Stimulated activated CD4-positive, alpha-beta T cell treated with anti-CD3 and anti-CD28 coated beads, TNF-alpha, amount 100 ng/mL, for 24 hours (primary cell): ENCODE results near the gene LINGO4.
A peak's percentile ranks its signal among the peaks of the same experiment; 100 is the strongest.
"Not testable (repeated sequence)": the region's sequence is repeated elsewhere in the genome, so short reads cannot be mapped to it uniquely, and the experiment has no call there.

ENCODE experiments used
- DNase-seq, 3 experiments: peaks; one replicate each; pipeline ENCODE4 v3.0.0-alpha.2; 2020; ENCODE audit warnings: low read depth in 3 of 3

Gene LINGO4

DNA sequence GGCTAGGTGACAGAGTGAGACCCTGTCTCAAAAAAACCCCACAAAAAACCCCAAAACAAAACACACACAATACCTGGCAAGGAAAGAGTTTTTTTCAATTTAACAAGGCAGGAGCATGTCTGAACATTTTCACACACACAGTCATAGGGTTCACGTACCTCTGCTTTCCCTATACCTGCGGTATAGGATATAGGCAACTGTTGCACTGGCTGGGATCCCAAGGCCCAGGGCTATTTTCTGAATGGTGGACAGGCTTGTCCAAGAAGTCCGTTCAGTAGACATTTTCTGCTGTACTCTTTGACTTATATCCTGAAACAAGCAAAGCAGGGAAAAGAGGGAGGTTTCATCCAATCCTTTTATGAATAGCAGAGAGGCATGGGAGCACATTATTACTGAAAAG, 22.5 kb downstream of the LINGO4 start:
- no peak for DNase-seq

- DNase-seq, result not testable (repeated sequence)
Measured at GRCh38 chr1:151782026-151782425, 23.2 kb downstream of the LINGO4 start.

DNA sequence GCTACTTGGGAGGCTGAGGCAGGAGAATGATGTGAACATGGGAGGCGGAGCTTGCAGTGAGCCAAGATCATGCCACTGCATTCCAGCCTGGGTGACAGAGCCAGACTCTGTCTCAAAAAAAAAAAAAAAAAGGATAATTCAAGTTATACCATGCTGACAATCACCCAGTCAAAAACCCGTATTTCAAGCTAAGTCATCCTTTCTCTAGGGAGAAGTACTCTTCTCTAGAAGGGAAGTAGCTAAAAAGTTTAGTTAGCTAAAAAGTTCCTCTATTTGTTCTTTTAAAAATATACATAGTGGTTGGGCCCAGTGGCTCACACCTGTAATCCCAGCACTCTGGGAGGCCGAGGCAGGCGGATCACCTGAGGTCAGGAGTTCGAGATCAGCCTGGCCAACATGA, 24.5 kb downstream of the LINGO4 start:
- DNase-seq, result not testable (repeated sequence)

DNA sequence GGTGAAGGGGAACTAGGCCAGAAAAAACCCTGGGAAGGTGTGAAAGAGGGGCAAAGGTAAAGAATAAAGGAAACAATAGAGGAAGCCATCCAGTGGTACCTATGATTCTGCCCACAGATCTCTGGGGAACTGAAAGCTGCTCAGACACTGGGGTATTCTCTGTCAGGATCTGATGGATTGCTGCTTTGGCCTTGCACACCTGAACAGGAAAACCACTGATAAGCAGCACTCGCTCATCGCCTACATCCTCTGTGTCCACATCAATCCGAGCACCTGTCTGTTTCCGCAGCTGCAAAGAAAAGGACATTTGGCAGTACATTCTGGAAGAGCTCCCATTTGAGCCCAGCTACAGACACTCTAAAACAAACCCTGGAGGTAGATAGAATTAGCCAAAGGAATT, 25.4 kb downstream of the LINGO4 start:
- no peak for DNase-seq

DNA sequence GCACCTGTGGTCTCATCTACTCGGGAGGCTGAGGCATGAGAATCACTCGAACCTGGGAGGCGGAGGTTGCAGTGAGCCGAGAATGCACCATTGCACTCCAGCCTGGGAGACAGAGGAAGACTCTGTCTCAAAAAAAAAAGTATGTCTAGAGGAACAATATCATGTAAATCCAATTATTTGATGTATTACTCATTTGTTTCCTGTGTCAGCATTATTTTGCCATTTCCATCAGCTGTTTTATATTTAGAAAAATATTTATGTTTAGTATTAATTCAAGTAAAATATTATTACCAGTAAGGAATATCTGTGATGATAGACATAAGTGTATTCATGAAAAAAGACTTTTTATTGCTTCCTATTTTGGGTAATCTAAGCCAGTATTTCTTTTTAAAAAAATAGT, 27.9 kb downstream of the LINGO4 start:
- no peak for DNase-seq

DNA sequence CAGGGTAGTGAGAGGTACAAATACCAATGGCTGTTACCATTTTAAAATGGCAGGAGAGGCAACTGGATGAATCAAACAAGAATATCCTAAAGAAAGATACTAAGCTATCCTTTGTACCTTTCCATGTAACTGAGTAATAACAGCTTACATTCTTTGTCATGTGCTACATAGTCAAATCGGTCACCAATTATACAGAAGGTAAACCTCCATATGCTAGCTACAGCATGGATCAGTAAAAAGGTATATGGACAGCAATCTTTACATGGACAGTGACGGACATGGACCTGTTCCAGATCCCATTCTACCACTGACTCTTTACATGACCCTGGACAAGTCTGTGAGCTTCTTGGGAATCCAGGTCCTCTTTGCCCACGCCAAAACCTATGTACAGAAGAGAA, 28.6 kb downstream of the LINGO4 start:
- no peak for DNase-seq

DNA sequence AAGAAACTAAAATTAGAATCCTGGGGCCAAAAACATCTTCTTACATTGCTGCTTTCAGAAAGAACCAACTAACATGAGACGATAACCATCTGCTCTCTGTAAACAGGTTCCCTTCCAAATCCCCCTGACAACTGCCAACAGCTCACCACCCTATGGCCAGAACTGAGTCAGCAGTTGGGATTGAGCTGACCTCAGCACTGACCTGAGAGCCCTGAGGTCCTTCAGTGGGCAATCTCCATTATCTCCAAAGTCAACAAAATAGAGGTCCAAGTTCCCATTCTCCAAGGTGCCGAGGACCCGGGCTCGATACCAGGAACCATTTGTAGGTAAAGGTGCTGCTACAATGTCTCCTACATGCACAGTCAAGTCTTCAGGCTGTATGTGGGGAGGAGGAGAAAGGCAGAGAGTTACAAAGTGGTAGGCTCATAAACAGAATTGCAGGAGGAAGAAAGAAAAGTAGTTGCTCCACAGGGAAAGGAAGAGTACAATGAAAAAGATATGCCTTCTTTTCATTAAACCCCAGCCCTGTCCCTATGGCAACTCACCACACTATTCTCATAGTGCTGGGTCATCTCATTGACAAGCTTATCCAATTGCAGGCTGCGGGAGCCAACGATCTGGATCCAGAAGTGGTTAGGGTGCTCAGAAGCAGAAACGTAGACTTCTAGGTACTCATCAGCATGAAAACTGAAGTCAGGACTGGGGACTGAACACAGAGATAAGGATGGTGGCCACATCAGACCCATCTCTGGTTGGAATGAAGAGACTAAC, 29.1 kb downstream of the LINGO4 start:
- no peak for DNase-seq

DNA sequence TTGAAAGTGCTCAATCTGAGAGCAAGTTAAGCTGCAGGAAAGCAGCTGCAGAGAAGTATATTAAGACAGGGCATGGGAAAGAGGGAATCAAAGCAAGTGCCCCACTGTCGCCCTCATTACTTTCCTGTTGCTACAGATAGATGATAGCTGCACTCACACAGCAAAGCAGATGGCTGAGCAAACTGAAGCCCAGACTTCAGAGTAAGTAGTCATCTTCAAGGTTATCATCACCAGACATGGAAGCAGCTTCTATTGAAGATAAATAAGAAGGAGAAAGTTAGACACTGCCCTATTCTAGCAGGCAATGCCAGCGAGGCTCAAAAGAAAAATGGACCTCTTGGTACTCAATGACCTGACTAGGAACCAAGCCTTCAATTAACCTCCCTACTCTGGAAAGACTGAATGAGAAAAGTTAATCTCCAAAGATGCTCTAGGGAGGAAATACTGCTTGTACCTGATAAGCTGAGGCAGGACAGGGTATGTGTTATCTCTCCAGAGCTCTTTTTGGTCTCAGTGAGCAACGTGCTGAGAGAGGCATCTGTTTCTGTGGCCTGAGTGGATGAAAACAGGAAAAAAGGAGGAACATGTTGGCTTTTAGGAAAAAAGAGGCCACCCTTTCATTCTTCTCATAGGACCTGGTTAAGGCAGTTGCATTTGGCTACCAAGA, 30.8 kb downstream of the LINGO4 start:
- DNase-seq, result no peak

- DNase-seq, result no peak
Measured at GRCh38 chr1:151773702-151774101, 31.5 kb downstream of the LINGO4 start.

DNA sequence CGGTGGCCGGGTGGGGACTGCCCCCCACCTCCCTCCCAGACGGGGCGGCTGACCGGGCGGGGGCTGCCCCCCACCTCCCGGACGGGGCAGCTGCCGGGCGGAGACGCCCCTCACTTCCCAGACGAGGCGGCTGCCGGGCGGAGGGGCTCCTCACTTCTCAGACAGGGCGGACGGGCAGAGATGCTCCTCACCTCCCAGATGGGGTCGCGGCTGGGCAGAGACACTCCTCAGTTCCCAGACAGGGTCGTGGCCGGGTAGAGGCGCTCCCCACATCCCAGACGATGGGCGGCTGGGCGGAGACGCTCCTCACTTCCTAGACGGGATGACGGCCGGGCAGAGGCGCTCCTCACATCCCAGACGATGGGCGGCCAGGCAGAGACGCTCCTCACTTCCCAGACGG, 35.9 kb downstream of the LINGO4 start:
- DNase-seq, result not testable (repeated sequence)

DNA sequence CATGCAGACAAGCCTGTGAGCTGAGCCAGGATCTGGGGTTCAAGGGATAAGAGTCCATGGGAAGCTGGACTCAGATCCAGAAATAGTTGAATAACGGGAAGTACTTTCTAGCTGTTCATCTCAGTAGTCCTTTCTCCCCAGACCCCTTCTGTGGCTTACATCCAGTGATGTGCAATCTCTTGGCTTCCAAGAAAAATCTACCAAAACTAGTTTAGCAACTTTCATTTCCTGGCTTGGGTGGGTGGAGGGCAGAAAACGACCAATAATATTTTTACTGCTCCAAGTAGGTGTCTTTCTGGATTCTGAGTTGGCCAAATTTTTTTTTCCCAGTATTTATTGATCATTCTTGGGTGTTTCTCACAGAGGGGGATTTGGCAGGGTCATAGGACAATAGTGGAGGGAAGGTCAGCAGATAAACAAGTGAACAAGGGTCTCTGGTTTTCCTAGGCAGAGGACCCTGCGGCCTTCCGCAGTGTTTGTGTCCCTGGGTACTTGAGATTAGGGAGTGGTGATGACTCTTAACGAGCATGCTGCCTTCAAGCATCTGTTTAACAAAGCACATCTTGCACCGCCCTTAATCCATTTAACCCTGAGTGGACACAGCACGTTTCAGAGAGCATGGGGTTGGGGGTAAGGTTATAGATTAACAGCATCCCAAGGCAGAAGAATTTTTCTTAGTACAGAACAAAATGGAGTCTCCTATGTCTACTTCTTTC, 36.7 kb downstream of the LINGO4 start:
- DNase-seq, result not testable (repeated sequence)

DNA sequence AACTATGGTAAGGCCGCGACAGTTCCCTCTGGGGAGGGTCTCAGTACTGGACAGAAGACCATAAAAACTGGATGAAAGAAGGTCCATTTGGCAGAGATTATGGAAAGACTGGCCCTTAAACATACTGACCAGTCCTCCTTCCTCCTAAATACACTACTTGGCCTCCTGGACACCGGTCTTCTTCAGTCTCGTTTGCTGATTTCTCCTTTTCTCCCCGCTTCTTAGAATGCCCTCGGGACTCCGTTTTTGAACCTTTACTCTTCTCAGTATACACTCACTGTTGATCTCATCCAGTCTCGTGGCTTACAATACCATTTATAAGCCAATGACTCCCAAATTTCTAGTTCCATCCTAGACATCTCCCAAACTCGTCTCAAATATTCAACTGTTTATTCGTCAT, 41.2 kb downstream of the LINGO4 start:
- no peak for DNase-seq

DNA sequence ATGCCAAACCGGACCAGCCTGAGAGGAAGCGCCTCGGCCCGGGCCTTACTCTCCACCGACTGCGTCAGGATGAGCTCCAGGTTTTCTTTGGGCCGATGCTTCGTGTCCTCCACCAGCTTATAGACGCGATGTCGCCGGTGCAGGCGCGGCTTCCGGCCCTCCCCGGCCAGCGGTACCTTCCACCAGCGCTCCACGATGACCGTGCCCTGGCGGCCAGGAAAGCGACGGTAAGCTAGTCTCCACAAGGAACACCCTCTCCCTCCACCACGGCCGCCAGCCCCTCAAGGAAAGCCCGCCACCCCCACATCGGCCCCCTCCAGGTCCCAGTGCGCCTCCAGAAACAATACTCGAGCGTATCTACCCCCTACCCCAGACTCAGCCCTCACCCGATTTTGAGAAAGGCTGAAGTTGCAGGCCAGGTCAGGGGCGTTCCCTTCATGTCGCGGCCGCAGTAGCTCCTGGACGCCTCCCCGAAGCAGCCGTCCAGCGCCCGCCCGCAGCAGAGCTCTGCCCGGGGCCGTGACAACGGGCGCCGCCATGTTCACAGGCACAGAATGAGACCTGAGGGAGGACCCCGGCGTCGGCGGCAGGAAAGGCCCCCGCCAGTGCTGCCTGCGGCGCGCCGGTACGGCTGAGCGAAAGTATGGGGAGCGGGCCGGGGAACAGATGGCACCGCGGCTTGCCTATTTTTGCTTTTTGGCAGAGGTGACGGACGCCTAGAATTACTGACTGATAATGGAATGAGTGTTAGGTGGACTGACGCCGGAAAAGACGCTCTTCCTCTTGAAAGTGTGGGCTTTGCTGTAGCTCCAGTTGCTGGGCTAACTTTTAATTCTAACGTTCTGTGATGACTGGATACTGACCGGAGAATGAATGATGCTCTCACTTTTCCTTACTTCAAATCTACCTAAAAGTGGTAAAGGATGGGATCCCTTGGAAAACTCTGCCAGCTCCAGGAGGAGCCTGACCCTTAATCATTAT, 42.0 kb downstream of the LINGO4 start, which contains the start of gene MRPL9:
MRPL9 (minus strand) TSS at position 556 of the 981 bp plus-strand sequence; CDS start at position 539, 17 bp downstream.
- peak; percentile 73 to 83 (median 73) for DNase-seq

GRCh38 chr1:151760597-151761385, 44.4 kb downstream of the LINGO4 start:
- no peak for DNase-seq

DNA sequence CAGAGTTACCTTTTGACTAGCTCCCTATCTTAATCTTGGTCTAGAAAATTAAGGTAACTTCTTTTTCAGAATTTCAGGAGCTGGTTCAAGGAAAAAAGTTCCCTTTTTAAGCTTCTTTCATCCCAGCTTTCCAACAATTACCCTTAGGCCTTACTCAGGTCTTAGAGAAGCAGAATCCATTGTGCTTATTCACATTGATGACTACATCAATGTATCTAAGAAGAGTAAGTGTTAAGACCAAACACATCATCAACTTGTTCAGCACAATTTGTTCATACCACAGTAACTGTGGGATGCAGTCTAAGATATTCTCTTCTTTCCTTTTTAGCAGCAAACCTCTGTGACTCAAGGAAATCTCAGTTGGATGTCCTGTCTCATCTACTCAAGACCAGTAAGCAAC, 46.0 kb downstream of the LINGO4 start:
- DNase-seq, result no peak

DNA sequence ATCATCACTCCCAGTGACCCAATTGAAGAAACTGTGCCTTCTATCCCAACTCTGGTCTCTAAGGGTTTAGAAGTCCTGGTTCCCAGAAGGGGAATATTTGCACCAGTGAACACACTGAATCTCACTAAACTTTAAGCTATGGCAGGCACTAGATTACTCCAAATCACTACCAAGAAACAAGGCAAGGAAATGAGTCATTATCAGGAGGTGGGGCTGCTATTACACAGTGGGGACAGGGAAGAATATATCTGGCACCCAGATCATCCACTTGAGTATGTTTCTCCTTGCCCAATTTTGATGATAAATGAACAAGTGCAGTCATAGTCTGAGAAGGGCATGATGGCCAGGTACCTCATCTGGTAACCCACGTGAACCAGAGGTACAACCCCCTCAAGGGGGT, 48.9 kb downstream of the LINGO4 start:
- no peak for DNase-seq
